SK-N-SH (cell line): ENCODE results near the gene FNDC3B. TPM values are rescaled to one million over a fixed set of nuclear protein-coding genes. Genes with fewer than 3 reads are reported as not detected.

Experiments used
- CTCF ChIA-PET: fragments of 300-600, 350-600 bp; formaldehyde crosslinking; extraction: SDS; loops from one replicate; lab custom pipeline; 2021; lab: Yijun Ruan, JAX
- POLR2A ChIA-PET: fragments of 350-600 bp; sonication (Branson Sonifier 250); formaldehyde crosslinking; extraction: SDS; loops from one replicate; lab custom pipeline; 2020; ENCODE audit warnings: antibody characterized with exemption, inconsistent platforms; lab: Yijun Ruan, JAX
- DNase-seq: peaks from one replicate; pipeline ENCODE4 v3.0.0; 2012
- H2AFZ ChIP-seq: fragments of 200-600 bp; sonication (generic); 2 replicates; pipeline ENCODE4 v1.8.1; 2016; ENCODE audit warnings: antibody characterized with exemption, mild to moderate bottlenecking, low read depth
- H3F3A ChIP-seq: fragments of 200-600 bp; sonication (generic); replicated peaks from 2 replicates; pipeline ENCODE3; 2016; ENCODE audit warnings: antibody characterized with exemption, mild to moderate bottlenecking; ENCODE audit not compliant: insufficient read depth
- H3K27ac ChIP-seq, 2 experiments: fragments of 200-500 bp in 1 of 2; fragments of 200-600 bp in 1 of 2; sonication (Bioruptor generic) in 1 of 2; sonication (generic), shearing (Covaris generic) in 1 of 2; 2 replicates each; pipeline versions ENCODE4 v1.5.1 to v1.6.1; 2014 to 2016; ENCODE audit warnings: low read depth in 2 of 2, inconsistent platforms in 1 of 2, low read length in 1 of 2, mild to moderate bottlenecking in 1 of 2, mixed read lengths in 1 of 2
- H3K27me3 ChIP-seq: fragments of 200-600 bp; sonication (generic), shearing (Covaris generic); 2 replicates; pipeline ENCODE4 v1.6.1; 2016; ENCODE audit warnings: mixed run types; ENCODE audit not compliant: insufficient read depth
- H3K36me3 ChIP-seq, 2 experiments: fragments of 200-500 bp in 1 of 2; fragments of 200-600 bp in 1 of 2; sonication (Bioruptor generic) in 1 of 2; sonication (generic) in 1 of 2; replicated peaks in 1 of 2; 2 replicates each; pipeline versions ENCODE3 to v1.5.1; 2014 to 2016; ENCODE audit warnings: low read length in 1 of 2, mild to moderate bottlenecking in 1 of 2; ENCODE audit not compliant: insufficient read depth in 2 of 2, control insufficient read depth in 1 of 2
- H3K4me1 ChIP-seq, 2 experiments: fragments of 200-500 bp in 1 of 2; fragments of 200-600 bp in 1 of 2; sonication (Bioruptor generic) in 1 of 2; sonication (generic), shearing (Covaris generic) in 1 of 2; 2 replicates each; pipeline versions ENCODE4 v1.5.1 to v1.6.1; 2014 to 2016; ENCODE audit warnings: low read depth in 1 of 2, low read length in 1 of 2, mixed run types in 1 of 2; ENCODE audit not compliant: insufficient read depth in 2 of 2, control insufficient read depth in 1 of 2
- H3K4me2 ChIP-seq: fragments of 200-600 bp; sonication (generic), shearing (Covaris generic); 2 replicates; pipeline ENCODE4 v1.6.1; 2017; ENCODE audit warnings: mixed run types
- H3K4me3 ChIP-seq, 2 experiments: fragments of 200-500 bp in 1 of 2; fragments of 200-600 bp in 1 of 2; sonication (Bioruptor generic) in 1 of 2; sonication (generic), shearing (Covaris generic) in 1 of 2; 2 replicates each; pipeline versions ENCODE4 v1.5.1 to v1.8.1; 2014 to 2016; ENCODE audit warnings: low read depth in 2 of 2, inconsistent platforms in 1 of 2, low read length in 1 of 2, mild to moderate bottlenecking in 1 of 2, mixed read lengths in 1 of 2, moderate library complexity in 1 of 2
- H3K79me2 ChIP-seq: fragments of 200-600 bp; sonication (generic); 2 replicates; pipeline ENCODE4 v1.8.1; 2017; ENCODE audit warnings: mild to moderate bottlenecking; ENCODE audit not compliant: insufficient read depth
- H3K9ac ChIP-seq: fragments of 200-600 bp; sonication (generic); 2 replicates; pipeline ENCODE4 v1.6.1; 2017; ENCODE audit warnings: mixed run types
- H3K9me2 ChIP-seq: fragments of 200-600 bp; sonication (generic); 2 replicates; pipeline ENCODE4 v1.6.1; 2017; ENCODE audit warnings: mixed run types
- H3K9me3 ChIP-seq: fragments of 200-600 bp; sonication (generic); 2 replicates; pipeline ENCODE4 v1.6.1; 2017; ENCODE audit warnings: mixed run types, mild to moderate bottlenecking, moderate library complexity
- H4K20me1 ChIP-seq: fragments of 200-600 bp; sonication (generic); 2 replicates; pipeline ENCODE4 v1.6.1; 2017; ENCODE audit warnings: mild to moderate bottlenecking, mixed run types; ENCODE audit not compliant: insufficient read depth
- CHD2 ChIP-seq: fragments of 150-350 bp; IDR thresholded peaks from 2 replicates; pipeline ENCODE4 v1.6.1; 2018; ENCODE audit warnings: low read length; ENCODE audit not compliant: partially characterized antibody
- ELF1 ChIP-seq: IDR thresholded peaks from 2 replicates; pipeline ENCODE4 v1.4.0; 2012
- EP300 ChIP-seq, 2 experiments: IDR thresholded peaks; 2 replicates each; pipeline versions ENCODE4 v1.4.0 to v1.6.1; 2012; ENCODE audit warnings: borderline replicate concordance in 1 of 2, low read depth in 1 of 2, low read length in 1 of 2
- FOXM1 ChIP-seq: IDR thresholded peaks from 2 replicates; pipeline ENCODE4 v1.4.0; 2012; ENCODE audit warnings: low read depth, mild to moderate bottlenecking
- GATA2 ChIP-seq: sonication (generic); formaldehyde crosslinking; IDR thresholded peaks from 2 replicates; pipeline ENCODE4 v1.5.0; 2020; ENCODE audit warnings: mild to moderate bottlenecking, missing genetic modification reagents
- JUND ChIP-seq: IDR thresholded peaks from 2 replicates; pipeline ENCODE4 v1.4.0; 2012
- MEF2A ChIP-seq: IDR thresholded peaks from 2 replicates; pipeline ENCODE4 v1.4.0; 2012; ENCODE audit warnings: low read depth, borderline replicate concordance
- MXI1 ChIP-seq: IDR thresholded peaks from 2 replicates; pipeline ENCODE4 v1.6.1; 2012; ENCODE audit warnings: mild to moderate bottlenecking, low read depth, low read length, improper control_type of control experiment
- NFIC ChIP-seq: IDR thresholded peaks from 2 replicates; pipeline ENCODE4 v1.4.0; 2012; ENCODE audit warnings: borderline replicate concordance
- POLR2AphosphoS5 ChIP-seq: IDR thresholded peaks from 2 replicates; pipeline ENCODE4 v1.6.1; 2012; ENCODE audit warnings: low read depth, low read length
- RAD21 ChIP-seq: IDR thresholded peaks from 2 replicates; pipeline ENCODE4 v1.6.1; 2012; ENCODE audit warnings: mild to moderate bottlenecking, low read length
- RCOR1 ChIP-seq: fragments of 150-350 bp; IDR thresholded peaks from 2 replicates; pipeline ENCODE4 v1.6.1; 2017; ENCODE audit warnings: antibody characterized with exemption, low read length
- SMC3 ChIP-seq: IDR thresholded peaks from 2 replicates; pipeline ENCODE4 v1.6.1; 2012; ENCODE audit warnings: low read depth, low read length, improper control_type of control experiment
- TAF1 ChIP-seq: IDR thresholded peaks from 2 replicates; pipeline ENCODE4 v1.6.1; 2012; ENCODE audit warnings: low read depth, mild to moderate bottlenecking, low read length, moderate library complexity, borderline replicate concordance
- WGBS: methylation state at CpG from one replicate; pipeline ENCODE4 v1.1.6; 2017; ENCODE audit warnings: low lambda C conversion rate; 5-methylcytosine and 5-hydroxymethylcytosine counted together
- polyA plus RNA-seq, 3 experiments: library from polyadenylated mRNA; depleted of rRNA; stranded (reverse); fragments of >200 nt; gene quantifications; 2 replicates each; pipeline ENCODE4 v1.2.3, GENCODE V29; 2012
- TF ChIP-seq, protein P1 (sequence below): fragments of 200-600 bp; sonication (generic); IDR thresholded peaks from 2 replicates; pipeline ENCODE4 v1.6.1; 2017; ENCODE audit warnings: antibody characterized with exemption, mild to moderate bottlenecking, moderate library complexity
- TF ChIP-seq, protein P2 (sequence below): IDR thresholded peaks from 2 replicates; pipeline ENCODE4; 2012

The FNDC3B gene
- polyA plus RNA-seq, 1 of the 3 experiments (the other 2 are of a cell fraction) = 10.4 TPM

DNA sequence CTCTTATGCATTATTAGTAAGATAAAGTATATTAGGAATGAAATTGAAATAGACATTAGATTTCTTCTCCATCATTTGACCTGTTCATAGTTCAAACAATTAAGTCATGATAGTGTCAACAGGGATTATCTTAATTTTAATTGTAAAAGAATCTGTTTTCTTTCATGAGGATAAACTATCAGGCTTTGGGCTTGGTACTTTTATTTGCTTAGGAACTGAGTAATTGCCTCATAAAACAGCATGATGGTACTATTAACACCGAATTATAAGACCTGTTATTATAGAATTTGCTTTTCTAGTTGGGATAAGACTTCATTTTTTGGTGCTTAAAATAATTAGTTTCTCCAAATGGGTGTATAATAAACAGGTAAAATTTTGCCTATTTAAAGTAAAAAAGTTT lies 71.8 kb downstream of the FNDC3B start:
- Histone ChIP-seq H3K4me1 (peaks cover 3 to 13% of the 10 kb centered on the region in 2 experiments; a peak in 2 of 4 replicates), H3K79me2 (peaks cover 90% of the 10 kb centered on the region), H3K36me3 (peaks cover 18 to 24% of the 10 kb centered on the region in 2 experiments), H3K4me2 (no peak overlapping the region), H3K4me3 (no peak overlapping the region), H3K9ac (no peak overlapping the region), H2AFZ (no peak overlapping the region), H3K9me2 (no peaks in the 10 kb centered on the region), H3K9me3 (no peaks in the 10 kb centered on the region), H3K27ac (no peak overlapping the region), H4K20me1 (peaks cover 83% of the 10 kb centered on the region), H3F3A (peaks cover 5% of the 10 kb centered on the region), H3K27me3 (no peaks in the 10 kb centered on the region)
- WGBS = 94% methylated on average over 1 of the region's 1 CpG
- no peak for DNase-seq
- no peak for TF ChIP-seq GATA2 (CRISPR knock-in tag)
- TF ChIP-seq POLR2AphosphoS5 = no peak
- TF ChIP-seq CHD2 = no peak
- no peak for TF ChIP-seq RCOR1
- no peak for TF ChIP-seq TAF1
- TF ChIP-seq FOXM1 = no peak
- TF ChIP-seq, protein P1, sequence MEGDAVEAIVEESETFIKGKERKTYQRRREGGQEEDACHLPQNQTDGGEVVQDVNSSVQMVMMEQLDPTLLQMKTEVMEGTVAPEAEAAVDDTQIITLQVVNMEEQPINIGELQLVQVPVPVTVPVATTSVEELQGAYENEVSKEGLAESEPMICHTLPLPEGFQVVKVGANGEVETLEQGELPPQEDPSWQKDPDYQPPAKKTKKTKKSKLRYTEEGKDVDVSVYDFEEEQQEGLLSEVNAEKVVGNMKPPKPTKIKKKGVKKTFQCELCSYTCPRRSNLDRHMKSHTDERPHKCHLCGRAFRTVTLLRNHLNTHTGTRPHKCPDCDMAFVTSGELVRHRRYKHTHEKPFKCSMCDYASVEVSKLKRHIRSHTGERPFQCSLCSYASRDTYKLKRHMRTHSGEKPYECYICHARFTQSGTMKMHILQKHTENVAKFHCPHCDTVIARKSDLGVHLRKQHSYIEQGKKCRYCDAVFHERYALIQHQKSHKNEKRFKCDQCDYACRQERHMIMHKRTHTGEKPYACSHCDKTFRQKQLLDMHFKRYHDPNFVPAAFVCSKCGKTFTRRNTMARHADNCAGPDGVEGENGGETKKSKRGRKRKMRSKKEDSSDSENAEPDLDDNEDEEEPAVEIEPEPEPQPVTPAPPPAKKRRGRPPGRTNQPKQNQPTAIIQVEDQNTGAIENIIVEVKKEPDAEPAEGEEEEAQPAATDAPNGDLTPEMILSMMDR = no peak
- TF ChIP-seq, protein P2, sequence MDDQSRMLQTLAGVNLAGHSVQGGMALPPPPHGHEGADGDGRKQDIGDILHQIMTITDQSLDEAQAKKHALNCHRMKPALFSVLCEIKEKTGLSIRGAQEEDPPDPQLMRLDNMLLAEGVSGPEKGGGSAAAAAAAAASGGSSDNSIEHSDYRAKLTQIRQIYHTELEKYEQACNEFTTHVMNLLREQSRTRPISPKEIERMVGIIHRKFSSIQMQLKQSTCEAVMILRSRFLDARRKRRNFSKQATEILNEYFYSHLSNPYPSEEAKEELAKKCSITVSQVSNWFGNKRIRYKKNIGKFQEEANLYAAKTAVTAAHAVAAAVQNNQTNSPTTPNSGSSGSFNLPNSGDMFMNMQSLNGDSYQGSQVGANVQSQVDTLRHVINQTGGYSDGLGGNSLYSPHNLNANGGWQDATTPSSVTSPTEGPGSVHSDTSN = no peak
- no peak for TF ChIP-seq MXI1
- no peak for TF ChIP-seq RAD21
- no peak for TF ChIP-seq NFIC
- no peak for TF ChIP-seq MEF2A
- no peak for TF ChIP-seq EP300 (IDR thresholded peaks at IDR 0.05; ENCODE audit: borderline replicate concordance in 1 of 2, low read depth in 1 of 2, low read length in 1 of 2)
- TF ChIP-seq SMC3 = no peak
- no peak for TF ChIP-seq JUND
- no peak for TF ChIP-seq ELF1
- ChIA-PET POLR2A (no interaction called here), CTCF (no interaction called here)

DNA sequence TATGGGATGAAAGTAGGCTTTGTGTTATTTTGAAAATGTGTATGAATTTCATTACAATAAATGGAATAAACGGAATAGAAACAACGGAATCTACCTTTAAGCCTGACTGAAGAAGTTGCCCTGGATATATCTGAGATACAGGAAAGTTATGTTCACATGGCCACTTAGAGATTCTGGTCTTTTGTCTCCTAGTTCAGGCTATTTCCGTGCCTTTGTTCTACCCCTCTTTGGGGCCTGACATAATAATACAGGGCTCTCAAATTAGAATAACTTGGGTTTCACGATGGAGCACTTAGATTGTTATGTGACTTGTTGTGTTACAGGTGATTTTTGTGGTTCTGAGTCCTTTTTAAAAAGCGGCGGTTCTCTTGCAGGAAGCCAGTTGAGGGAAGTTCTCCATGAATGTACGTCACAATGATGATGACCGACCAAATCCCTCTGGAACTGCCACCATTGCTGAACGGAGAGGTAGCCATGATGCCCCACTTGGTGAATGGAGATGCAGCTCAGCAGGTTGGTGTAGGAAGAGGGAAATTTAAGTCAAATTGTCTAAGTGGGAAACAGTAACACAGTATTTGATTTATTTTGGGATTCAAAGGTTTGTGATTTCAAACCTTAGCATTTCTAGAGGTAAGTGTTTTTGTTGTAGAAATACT lies 72.8 kb downstream of the FNDC3B start:
- Histone ChIP-seq H3K36me3 (peaks cover 21 to 33% of the 10 kb centered on the region in 2 experiments), H4K20me1 (peaks cover 72% of the 10 kb centered on the region)

More for the DNA sequence above, 72.8 kb downstream of the FNDC3B start:
- ChIA-PET POLR2A (no interaction called here), CTCF (no interaction called here)
- Histone ChIP-seq H3K9me2 (no peaks in the 10 kb centered on the region), H3K27ac (no peak overlapping the region), H3K4me1 (peaks cover 0 to 13% of the 10 kb centered on the region in 2 experiments; a peak in 2 of 4 replicates), H3K27me3 (no peaks in the 10 kb centered on the region), H3K79me2 (peaks cover 90% of the 10 kb centered on the region), H2AFZ (no peak overlapping the region), H3K4me3 (no peak overlapping the region), H3K9me3 (no peaks in the 10 kb centered on the region), H3K4me2 (no peak overlapping the region), H3K9ac (no peak overlapping the region), H3F3A (no peaks in the 10 kb centered on the region)
- TF ChIP-seq ELF1 (no peak), RAD21 (no peak), NFIC (no peak)
- 92% methylated on average over 9 of the region's 9 CpGs for WGBS
- no peak for DNase-seq
